ENCODE results near the gene SGCA.

SGCA gene

DNA sequence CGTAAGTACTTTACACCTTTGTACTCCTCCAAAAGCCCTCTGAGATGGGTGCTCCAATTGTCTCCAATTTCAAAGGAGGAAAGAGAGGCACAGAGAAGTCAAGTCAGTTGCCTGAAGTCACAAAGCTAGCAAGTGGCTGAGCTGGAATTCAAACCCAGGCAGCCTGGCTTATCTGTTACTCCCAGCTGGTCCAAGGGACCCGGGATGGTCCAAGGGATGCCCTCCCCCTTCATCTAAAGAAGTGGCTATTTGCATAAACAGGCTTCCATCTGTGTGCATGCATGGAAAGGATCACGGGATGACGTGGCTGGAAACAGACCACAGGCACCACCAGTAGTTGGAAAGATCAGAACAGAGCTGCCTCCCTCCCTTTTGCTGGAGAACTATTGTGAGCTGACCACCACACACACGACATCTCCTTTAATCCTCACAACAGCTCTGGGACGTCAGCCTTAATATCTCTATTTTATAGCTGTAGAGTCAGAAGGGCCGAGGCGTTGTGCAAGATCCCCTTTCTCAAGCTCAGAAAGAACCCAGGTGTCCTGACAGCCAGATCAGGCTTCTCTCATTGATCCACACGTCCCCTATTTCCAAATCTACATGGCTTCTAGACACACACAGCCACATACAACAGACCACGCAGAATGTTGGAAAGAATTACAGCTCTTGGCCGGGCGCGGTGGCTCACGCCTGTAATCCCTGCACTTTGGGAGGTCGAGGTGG, 46.5 kb downstream of the SGCA start:
- TF ChIP-seq REST (IDR thresholded peaks at IDR 0.05; ENCODE audit: low read depth) (no peak), CREB1 (IDR thresholded peaks at IDR 0.05; ENCODE audit: low read depth) (no peak), FOXM1 (IDR thresholded peaks at IDR 0.05; ENCODE audit: borderline replicate concordance, low read depth) (no peak), CEBPB (IDR thresholded peaks at IDR 0.05) (no peak), RAD21 (IDR thresholded peaks at IDR 0.05; ENCODE audit: low read depth) (no peak), TAF1 (IDR thresholded peaks at IDR 0.05; ENCODE audit: low read depth) (no peak), ZBTB7A (IDR thresholded peaks at IDR 0.05; ENCODE audit: low read depth) (no peak), NFIC (IDR thresholded peaks at IDR 0.05) (no peak), USF1 (IDR thresholded peaks at IDR 0.05) (no peak), EGR1 (IDR thresholded peaks at IDR 0.05) (no peak), MAX (IDR thresholded peaks at IDR 0.05) (no peak), EP300 (IDR thresholded peaks at IDR 0.05; ENCODE audit: borderline replicate concordance) (no peak), TEAD4 (IDR thresholded peaks at IDR 0.05) (no peak), YY1 (IDR thresholded peaks at IDR 0.05; ENCODE audit: low read depth) (no peak)

DNA sequence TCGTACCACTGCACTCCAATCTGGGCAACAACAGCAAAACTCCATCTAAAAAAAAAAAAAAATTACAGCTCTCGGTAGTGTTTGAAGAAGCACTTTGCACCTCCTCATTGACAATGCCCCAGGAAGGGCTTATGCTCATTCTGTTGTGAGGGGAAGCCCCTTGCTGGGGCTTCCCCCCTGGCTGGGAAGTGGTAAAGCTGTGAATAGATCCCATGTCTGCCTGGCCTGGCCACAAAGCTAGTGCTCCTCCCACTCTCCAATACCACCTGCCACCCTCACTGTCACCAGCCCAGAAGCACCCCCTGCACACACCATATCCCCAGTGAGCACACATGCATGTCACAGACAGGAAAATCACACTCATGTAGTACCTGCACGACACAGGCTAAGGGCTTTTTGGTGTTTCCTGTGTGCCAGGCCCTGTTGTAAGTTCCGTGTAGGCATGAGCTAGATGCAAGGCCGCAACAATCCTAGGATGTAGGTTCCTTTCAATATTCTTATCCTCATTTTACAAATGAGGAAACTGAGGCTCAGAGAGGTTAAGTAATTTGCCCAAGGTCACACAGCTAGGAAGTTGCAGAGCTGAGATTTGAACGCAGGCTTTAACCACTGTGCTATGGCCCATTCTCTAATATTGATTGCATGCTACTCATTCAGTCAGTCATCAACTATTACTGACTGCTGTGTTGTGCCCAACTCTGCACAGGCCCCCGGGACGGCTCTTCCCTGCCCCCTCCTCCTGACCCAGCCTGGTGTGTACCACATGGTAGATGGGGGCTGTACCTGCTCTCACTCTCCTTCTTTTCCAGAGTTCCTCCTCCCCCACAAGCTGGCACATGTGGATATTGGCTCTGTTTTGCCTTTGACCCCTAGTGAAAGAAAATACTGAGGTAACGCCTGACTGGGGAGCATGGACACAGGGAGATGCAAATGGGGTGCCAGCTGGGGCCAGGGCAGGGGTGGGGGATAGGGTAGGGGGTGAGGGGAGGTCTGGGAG, 47.5 kb downstream of the SGCA start:
- TF ChIP-seq FOXM1 (IDR thresholded peaks at IDR 0.05; ENCODE audit: borderline replicate concordance, low read depth) (no peak), TAF1 (IDR thresholded peaks at IDR 0.05; ENCODE audit: low read depth) (no peak), YY1 (IDR thresholded peaks at IDR 0.05; ENCODE audit: low read depth) (no peak), CREB1 (IDR thresholded peaks at IDR 0.05; ENCODE audit: low read depth) (no peak), NFIC (IDR thresholded peaks at IDR 0.05) (no peak), ZBTB7A (IDR thresholded peaks at IDR 0.05; ENCODE audit: low read depth) (no peak), USF1 (IDR thresholded peaks at IDR 0.05) (no peak), REST (IDR thresholded peaks at IDR 0.05; ENCODE audit: low read depth) (no peak), EGR1 (IDR thresholded peaks at IDR 0.05) (no peak)

GRCh38 chr17:50214976-50215760, 49.4 kb downstream of the SGCA start:
- TF ChIP-seq TEAD4 (IDR thresholded peaks at IDR 0.05): no peak

- TF ChIP-seq CEBPB (IDR thresholded peaks at IDR 0.05): no peak
- TF ChIP-seq REST (IDR thresholded peaks at IDR 0.05; ENCODE audit: low read depth): no peak
- TF ChIP-seq MAX (IDR thresholded peaks at IDR 0.05): no peak
- TF ChIP-seq ZBTB7A (IDR thresholded peaks at IDR 0.05; ENCODE audit: low read depth): no peak
- no peak for TF ChIP-seq YY1 (IDR thresholded peaks at IDR 0.05; ENCODE audit: low read depth)
- no peak for TF ChIP-seq FOXM1 (IDR thresholded peaks at IDR 0.05; ENCODE audit: borderline replicate concordance, low read depth)
- TF ChIP-seq TCF12 (IDR thresholded peaks at IDR 0.05; ENCODE audit: low read depth): no peak
Measured at GRCh38 chr17:50217591-50217990, 51.8 kb downstream of the SGCA start.
